ENCODE data around the gene RPL32.

Gene RPL32

DNA sequence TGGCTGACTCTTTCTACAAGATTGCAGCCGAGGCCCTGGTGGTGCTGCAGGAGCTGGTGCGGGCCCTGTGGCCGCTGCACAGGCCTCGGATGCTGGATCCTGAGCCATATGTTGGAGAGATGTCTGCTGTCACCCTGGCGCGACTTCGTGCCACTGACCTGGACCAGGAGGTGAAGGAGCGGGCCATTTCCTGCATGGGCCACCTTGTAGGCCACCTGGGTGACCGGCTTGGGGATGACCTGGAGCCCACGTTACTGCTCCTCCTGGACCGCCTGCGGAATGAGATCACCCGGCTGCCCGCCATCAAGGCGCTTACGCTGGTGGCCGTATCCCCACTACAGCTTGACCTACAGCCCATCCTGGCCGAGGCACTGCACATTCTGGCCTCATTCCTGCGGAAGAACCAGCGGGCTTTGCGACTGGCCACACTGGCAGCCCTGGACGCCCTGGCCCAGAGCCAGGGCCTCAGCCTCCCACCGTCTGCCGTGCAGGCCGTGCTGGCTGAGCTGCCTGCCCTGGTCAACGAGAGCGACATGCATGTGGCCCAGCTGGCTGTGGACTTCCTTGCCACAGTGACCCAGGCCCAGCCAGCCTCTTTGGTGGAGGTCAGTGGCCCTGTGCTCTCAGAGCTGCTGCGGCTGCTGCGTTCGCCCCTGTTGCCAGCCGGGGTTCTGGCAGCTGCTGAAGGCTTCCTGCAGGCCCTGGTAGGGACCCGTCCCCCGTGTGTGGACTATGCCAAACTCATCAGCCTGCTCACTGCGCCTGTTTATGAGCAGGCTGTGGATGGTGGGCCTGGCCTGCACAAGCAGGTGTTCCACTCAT lies 24.6 kb downstream of the RPL32 start:
- DNase-seq: no peak
- no peak overlapping the region for H3K27ac ChIP-seq (ENCODE audit: insufficient read depth in 1 of 2, low read depth in 1 of 2, low read length in 2 of 2, poor library complexity in 1 of 2, severe bottlenecking in 2 of 2)
- H3K36me3 ChIP-seq (ENCODE audit: control insufficient read depth in 4 of 4, insufficient read depth in 4 of 4, low read length in 3 of 4): peaks cover 0 to 3% (median 0%) of the 10 kb centered on the region in 4 experiments
- H3K4me1 ChIP-seq (ENCODE audit: control extremely low read depth in 1 of 4, control insufficient read depth in 4 of 4, insufficient read depth in 4 of 4, low read length in 3 of 4): peaks cover 0 to 13% (median 13%) of the 10 kb centered on the region in 4 experiments
- 95% methylated on average over 34 of the region's 34 CpGs for WGBS (ENCODE audit: insufficient coverage)
- H3K9me3 ChIP-seq (ENCODE audit: control extremely low read depth in 1 of 5, control insufficient read depth in 4 of 5, insufficient read depth in 2 of 5, low read depth in 1 of 5, low read length in 4 of 5): no peaks in the 10 kb centered on the region
- no peaks in the 10 kb centered on the region for H3K27me3 ChIP-seq (replicated peaks in 2 of 5; ENCODE audit: control insufficient read depth in 4 of 5, insufficient read depth in 5 of 5, low read length in 4 of 5)
- POLR2A ChIA-PET: interaction anchor here (0.5 to 0.8 kb wide), 3 partner anchors 16 to 58 kb away, joined by 3 read pairs; no protein-coding TSS in a partner anchor
- CTCF ChIA-PET: interaction anchor here (0.6 to 4.7 kb wide), 5 partner anchors 8 to 75 kb away, joined by 3 to 19 read pairs (median 6); partner anchors contain the start of gene RPL32
- H3K4me3 ChIP-seq (ENCODE audit: control insufficient read depth in 1 of 7, extremely low read depth in 1 of 7, insufficient read depth in 4 of 7, low read depth in 2 of 7, low read length in 6 of 7): peak overlapping the region in 1 of 7 experiments; percentile 11

GRCh38 chr3:12815719-12816118 lies 25.6 kb downstream of the RPL32 start:
- ChIA-PET CTCF (interaction anchor here (0.6 kb wide), 1 partner anchor 8 kb away, joined by 3 read pairs; no protein-coding TSS in a partner anchor), POLR2A (interaction anchor here (0.5 kb wide), 1 partner anchor 15 kb away, joined by 3 read pairs; no protein-coding TSS in a partner anchor)
- Histone ChIP-seq H3K4me1 (ENCODE audit: control extremely low read depth in 1 of 4, control insufficient read depth in 4 of 4, insufficient read depth in 4 of 4, low read length in 3 of 4) (peaks cover 0 to 17% (median 17%) of the 10 kb centered on the region in 4 experiments), H3K9me3 (ENCODE audit: control extremely low read depth in 1 of 5, control insufficient read depth in 4 of 5, insufficient read depth in 2 of 5, low read depth in 1 of 5, low read length in 4 of 5) (no peaks in the 10 kb centered on the region), H3K27me3 (replicated peaks in 2 of 5; ENCODE audit: control insufficient read depth in 4 of 5, insufficient read depth in 5 of 5, low read length in 4 of 5) (no peaks in the 10 kb centered on the region), H3K36me3 (ENCODE audit: control insufficient read depth in 4 of 4, insufficient read depth in 4 of 4, low read length in 3 of 4) (peaks cover 0 to 3% (median 0%) of the 10 kb centered on the region in 4 experiments), H3K4me3 (ENCODE audit: control insufficient read depth in 1 of 7, extremely low read depth in 1 of 7, insufficient read depth in 4 of 7, low read depth in 2 of 7, low read length in 6 of 7) (no peak overlapping the region), H3K27ac (ENCODE audit: insufficient read depth in 1 of 2, low read depth in 1 of 2, low read length in 2 of 2, poor library complexity in 1 of 2, severe bottlenecking in 2 of 2) (no peak overlapping the region)
- DNase-seq: no peak
- WGBS (ENCODE audit: insufficient coverage): 96% methylated on average over 9 of the region's 9 CpGs

DNA sequence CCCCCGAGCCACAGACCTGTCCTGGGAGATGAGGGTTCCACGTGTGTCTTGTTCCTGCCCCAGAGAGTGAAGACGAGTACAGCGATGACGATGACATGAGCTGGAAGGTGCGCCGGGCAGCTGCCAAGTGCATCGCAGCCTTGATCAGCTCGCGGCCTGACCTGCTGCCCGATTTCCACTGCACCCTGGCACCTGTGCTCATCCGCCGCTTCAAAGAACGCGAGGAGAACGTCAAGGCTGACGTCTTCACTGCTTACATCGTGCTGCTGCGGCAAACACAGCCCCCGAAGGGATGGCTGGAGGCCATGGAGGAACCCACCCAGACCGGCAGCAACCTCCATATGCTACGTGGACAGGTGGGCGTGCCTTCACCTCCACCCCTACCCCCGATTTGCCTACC lies 26.3 kb downstream of the RPL32 start:
- ChIA-PET POLR2A (no interaction called here), CTCF (interaction anchor here (0.6 to 1.5 kb wide), 4 partner anchors 8 to 28 kb away, joined by 3 to 6 read pairs (median 3); no protein-coding TSS in a partner anchor)
- H3K9me3 ChIP-seq (ENCODE audit: control extremely low read depth in 1 of 5, control insufficient read depth in 4 of 5, insufficient read depth in 2 of 5, low read depth in 1 of 5, low read length in 4 of 5): no peaks in the 10 kb centered on the region
- no peak for DNase-seq
- 97% methylated on average over 19 of the region's 24 CpGs for WGBS (ENCODE audit: insufficient coverage)
- H3K4me1 ChIP-seq (ENCODE audit: control extremely low read depth in 1 of 4, control insufficient read depth in 4 of 4, insufficient read depth in 4 of 4, low read length in 3 of 4): peaks cover 0 to 20% (median 20%) of the 10 kb centered on the region in 4 experiments
- H3K36me3 ChIP-seq (ENCODE audit: control insufficient read depth in 4 of 4, insufficient read depth in 4 of 4, low read length in 3 of 4): peaks cover 0 to 3% (median 0%) of the 10 kb centered on the region in 4 experiments
- no peak overlapping the region for H3K4me3 ChIP-seq (ENCODE audit: control insufficient read depth in 1 of 7, extremely low read depth in 1 of 7, insufficient read depth in 4 of 7, low read depth in 2 of 7, low read length in 6 of 7)
- no peaks in the 10 kb centered on the region for H3K27me3 ChIP-seq (replicated peaks in 2 of 5; ENCODE audit: control insufficient read depth in 4 of 5, insufficient read depth in 5 of 5, low read length in 4 of 5)
- no peak overlapping the region for H3K27ac ChIP-seq (ENCODE audit: insufficient read depth in 1 of 2, low read depth in 1 of 2, low read length in 2 of 2, poor library complexity in 1 of 2, severe bottlenecking in 2 of 2)

DNA sequence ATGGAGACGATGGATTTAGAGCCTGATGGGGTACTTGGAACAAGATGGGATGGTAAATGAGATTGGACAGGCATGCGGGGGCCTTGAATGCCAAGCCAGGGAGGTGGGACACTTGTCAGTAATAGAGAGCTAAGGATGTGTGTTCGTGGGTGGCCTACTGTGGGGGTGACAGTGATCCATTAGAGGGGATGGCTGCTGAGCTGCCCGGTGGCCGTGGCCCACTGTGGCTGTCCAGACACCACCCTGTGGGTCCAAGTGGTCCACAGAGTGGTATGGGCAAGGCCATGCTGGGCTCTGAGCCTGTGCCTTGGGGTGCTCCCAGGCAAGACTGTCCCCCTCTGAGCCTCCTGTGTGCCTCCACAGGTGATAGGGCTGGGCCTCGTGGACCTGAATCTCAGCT lies 27.4 kb downstream of the RPL32 start:
- DNase-seq: no peak
- no peak overlapping the region for H3K27ac ChIP-seq (ENCODE audit: insufficient read depth in 1 of 2, low read depth in 1 of 2, low read length in 2 of 2, poor library complexity in 1 of 2, severe bottlenecking in 2 of 2)
- ChIA-PET POLR2A (interaction anchor here (0.6 kb wide), 1 partner anchor 306 kb away, joined by 3 read pairs; no protein-coding TSS in a partner anchor), CTCF (interaction anchor here (1.1 to 1.5 kb wide), 5 partner anchors 9 to 107 kb away, joined by 3 to 6 read pairs (median 5); no protein-coding TSS in a partner anchor)
- WGBS (ENCODE audit: insufficient coverage): 95% methylated on average over 5 of the region's 6 CpGs
- peaks cover 0 to 26% (median 24%) of the 10 kb centered on the region in 4 experiments for H3K4me1 ChIP-seq (ENCODE audit: control extremely low read depth in 1 of 4, control insufficient read depth in 4 of 4, insufficient read depth in 4 of 4, low read length in 3 of 4)
- H3K4me3 ChIP-seq (ENCODE audit: control insufficient read depth in 1 of 7, extremely low read depth in 1 of 7, insufficient read depth in 4 of 7, low read depth in 2 of 7, low read length in 6 of 7): no peak overlapping the region
- no peaks in the 10 kb centered on the region for H3K27me3 ChIP-seq (replicated peaks in 2 of 5; ENCODE audit: control insufficient read depth in 4 of 5, insufficient read depth in 5 of 5, low read length in 4 of 5)
- peaks cover 0 to 3% (median 0%) of the 10 kb centered on the region in 4 experiments for H3K36me3 ChIP-seq (ENCODE audit: control insufficient read depth in 4 of 4, insufficient read depth in 4 of 4, low read length in 3 of 4)
- H3K9me3 ChIP-seq (ENCODE audit: control extremely low read depth in 1 of 5, control insufficient read depth in 4 of 5, insufficient read depth in 2 of 5, low read depth in 1 of 5, low read length in 4 of 5): no peaks in the 10 kb centered on the region

DNA sequence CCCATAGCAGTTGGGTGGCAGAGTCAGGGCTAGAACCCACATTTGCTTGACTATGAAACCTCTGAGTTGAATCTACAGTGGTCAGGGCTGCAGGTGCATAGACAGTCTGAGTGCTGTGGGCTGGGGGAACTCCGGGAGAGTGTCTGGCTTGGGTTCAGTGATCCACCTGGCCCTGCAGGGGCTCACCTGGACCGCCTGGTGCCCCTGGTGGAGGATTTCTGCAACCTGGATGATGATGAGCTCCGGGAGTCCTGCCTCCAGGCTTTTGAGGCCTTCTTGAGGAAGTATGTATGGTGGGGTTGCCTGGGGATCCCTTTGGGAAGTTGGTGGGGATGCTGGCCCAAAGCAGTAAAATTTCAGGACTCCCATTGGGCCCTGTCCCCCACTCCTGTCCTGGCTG lies 28.6 kb downstream of the RPL32 start:
- no peak for DNase-seq
- 100% methylated on average over 2 of the region's 3 CpGs for WGBS (ENCODE audit: insufficient coverage)
- peaks cover 0 to 2% (median 0%) of the 10 kb centered on the region in 5 experiments for H3K27me3 ChIP-seq (replicated peaks in 2 of 5; ENCODE audit: control insufficient read depth in 4 of 5, insufficient read depth in 5 of 5, low read length in 4 of 5)
- CTCF ChIA-PET: interaction anchor here (1.1 kb wide), 1 partner anchor 12 kb away, joined by 3 read pairs; no protein-coding TSS in a partner anchor
- no peak overlapping the region for H3K27ac ChIP-seq (ENCODE audit: insufficient read depth in 1 of 2, low read depth in 1 of 2, low read length in 2 of 2, poor library complexity in 1 of 2, severe bottlenecking in 2 of 2)
- POLR2A ChIA-PET: no interaction called here
- H3K36me3 ChIP-seq (ENCODE audit: control insufficient read depth in 4 of 4, insufficient read depth in 4 of 4, low read length in 3 of 4): peaks cover 0 to 3% (median 0%) of the 10 kb centered on the region in 4 experiments
- peaks cover 0 to 25% (median 24%) of the 10 kb centered on the region in 4 experiments for H3K4me1 ChIP-seq (ENCODE audit: control extremely low read depth in 1 of 4, control insufficient read depth in 4 of 4, insufficient read depth in 4 of 4, low read length in 3 of 4)
- H3K4me3 ChIP-seq (ENCODE audit: control insufficient read depth in 1 of 7, extremely low read depth in 1 of 7, insufficient read depth in 4 of 7, low read depth in 2 of 7, low read length in 6 of 7): no peak overlapping the region
- no peaks in the 10 kb centered on the region for H3K9me3 ChIP-seq (ENCODE audit: control extremely low read depth in 1 of 5, control insufficient read depth in 4 of 5, insufficient read depth in 2 of 5, low read depth in 1 of 5, low read length in 4 of 5)

GRCh38 chr3:12810961-12811360 lies 30.4 kb downstream of the RPL32 start:
- Histone ChIP-seq H3K27ac (ENCODE audit: insufficient read depth in 1 of 2, low read depth in 1 of 2, low read length in 2 of 2, poor library complexity in 1 of 2, severe bottlenecking in 2 of 2) (no peak overlapping the region), H3K9me3 (ENCODE audit: control extremely low read depth in 1 of 5, control insufficient read depth in 4 of 5, insufficient read depth in 2 of 5, low read depth in 1 of 5, low read length in 4 of 5) (no peaks in the 10 kb centered on the region), H3K4me3 (ENCODE audit: control insufficient read depth in 1 of 7, extremely low read depth in 1 of 7, insufficient read depth in 4 of 7, low read depth in 2 of 7, low read length in 6 of 7) (peak overlapping the region in 1 of 7 experiments; percentile 81), H3K36me3 (ENCODE audit: control insufficient read depth in 4 of 4, insufficient read depth in 4 of 4, low read length in 3 of 4) (peaks cover 0 to 3% (median 0%) of the 10 kb centered on the region in 4 experiments), H3K27me3 (replicated peaks in 2 of 5; ENCODE audit: control insufficient read depth in 4 of 5, insufficient read depth in 5 of 5, low read length in 4 of 5) (peaks cover 0 to 2% (median 0%) of the 10 kb centered on the region in 5 experiments), H3K4me1 (ENCODE audit: control extremely low read depth in 1 of 4, control insufficient read depth in 4 of 4, insufficient read depth in 4 of 4, low read length in 3 of 4) (peaks cover 0 to 13% (median 12%) of the 10 kb centered on the region in 4 experiments)
- POLR2A ChIA-PET: interaction anchor here (0.6 kb wide), 1 partner anchor 1285 kb away, joined by 3 read pairs; no protein-coding TSS in a partner anchor
- WGBS (ENCODE audit: insufficient coverage): 100% methylated on average over 3 of the region's 5 CpGs
- CTCF ChIA-PET: interaction anchor here (1.0 to 4.9 kb wide), 5 partner anchors 10 to 46 kb away, joined by 3 to 30 read pairs (median 5); partner anchors contain the start of gene RPL32
- DNase-seq: no peak
